Globus pallidus (tissue), 1 donor: ENCODE results near the gene EXT2.

ENCODE experiments used
- DNase-seq: peaks from one replicate; pipeline ENCODE4 v3.0.0-alpha.2; 2015; ENCODE audit warnings: low spot score

EXT2 gene

GRCh38 chr11:44095506-44096359, at the start of gene EXT2:
Gene EXT2 (plus strand): TSS chr11:44095678. CDS start chr11:44107713, 12,035 bp downstream.
- DNase-seq, result peak; percentile 83

GRCh38 chr11:44046182-44046581, 49.3 kb upstream of the EXT2 start:
- no peak for DNase-seq

DNA sequence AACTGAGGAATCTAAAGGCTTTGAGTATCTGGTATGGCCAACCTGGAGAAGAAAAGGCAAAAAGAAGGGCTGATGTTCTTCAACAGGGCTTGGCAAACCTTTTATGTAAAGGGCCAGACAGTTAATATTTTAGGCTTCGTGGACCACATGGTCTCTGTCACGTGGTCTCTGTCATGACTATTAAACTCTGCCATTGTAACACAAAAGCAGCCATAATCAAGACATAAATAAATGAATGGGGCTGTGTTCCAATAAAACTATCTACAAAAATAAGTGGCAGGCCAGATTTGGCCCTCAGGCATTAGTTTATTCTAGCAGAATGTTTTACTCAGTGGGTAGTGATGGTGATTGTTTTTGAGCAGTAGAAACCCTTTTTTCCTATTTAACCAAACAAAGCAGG, 48.2 kb upstream of the EXT2 start:
- no peak for DNase-seq

DNA sequence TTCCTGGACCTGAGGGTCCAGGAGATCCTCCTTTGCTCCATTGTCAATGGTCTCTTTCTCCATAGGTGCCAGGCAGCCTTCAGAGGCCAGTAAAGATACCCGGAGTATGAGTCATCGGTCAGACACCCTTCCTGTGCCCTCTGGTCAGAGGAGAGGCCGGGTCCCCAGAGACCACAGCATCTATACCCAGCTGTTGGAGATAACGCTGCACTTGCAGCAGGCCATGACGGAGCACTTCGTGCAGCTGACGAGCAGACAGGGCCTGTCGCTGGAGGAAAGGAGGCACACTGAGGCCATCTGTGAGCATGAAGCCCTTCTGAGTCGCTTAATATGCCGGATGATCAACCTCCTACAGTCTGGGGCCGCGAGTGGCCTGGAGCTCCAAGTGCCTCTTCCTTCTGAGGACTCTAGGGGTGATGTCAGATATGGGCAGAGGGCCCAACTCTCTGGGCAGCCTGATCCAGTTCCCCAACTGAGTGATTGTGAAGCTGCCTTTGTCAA, 47.5 kb upstream of the EXT2 start, which contains the start of gene ACCSL:
TSS of gene ACCSL (plus strand) at position 51 of the 501 bp plus-strand sequence. CDS start at position 107, 56 bp downstream.
- DNase-seq, result peak; percentile 63

DNA sequence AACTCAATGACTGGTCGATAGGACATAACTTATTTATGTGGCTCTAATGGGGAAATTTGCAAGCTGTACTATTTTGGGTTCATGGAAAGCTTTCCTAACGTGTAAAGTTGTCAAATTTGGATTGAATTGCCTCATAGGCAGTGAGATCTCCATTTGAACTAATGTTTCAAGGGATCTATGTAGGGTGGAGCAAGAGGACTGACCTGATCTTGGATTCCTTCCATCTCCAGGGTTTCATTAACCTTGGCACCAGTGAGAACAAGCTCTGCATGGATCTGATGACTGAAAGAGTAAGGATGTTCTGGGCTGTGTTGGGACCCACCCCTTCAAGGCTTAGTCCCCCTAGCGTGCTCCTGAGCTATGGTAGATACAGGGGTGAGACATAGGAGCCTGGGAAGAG, 45.6 kb upstream of the EXT2 start:
- no peak for DNase-seq

DNA sequence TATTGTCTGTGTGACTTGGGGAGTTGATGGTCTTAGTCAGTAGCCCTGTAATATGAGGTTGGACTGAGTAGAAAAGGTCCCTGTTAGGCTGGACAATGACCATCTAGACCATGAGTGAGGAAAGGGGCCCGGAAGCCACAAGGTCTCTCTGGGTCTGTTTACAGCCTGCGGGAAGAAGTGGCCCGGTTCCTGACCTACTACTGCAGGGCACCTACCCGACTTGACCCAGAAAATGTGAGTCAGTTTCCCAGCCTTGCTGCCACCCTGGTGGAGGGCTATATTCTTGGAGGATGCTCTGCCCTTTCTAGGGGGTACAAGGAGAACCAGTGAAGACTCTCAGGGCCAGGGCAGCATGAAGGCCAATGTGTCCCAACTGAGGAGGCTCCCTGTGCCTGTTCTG, 44.3 kb upstream of the EXT2 start:
- DNase-seq, result no peak

DNA sequence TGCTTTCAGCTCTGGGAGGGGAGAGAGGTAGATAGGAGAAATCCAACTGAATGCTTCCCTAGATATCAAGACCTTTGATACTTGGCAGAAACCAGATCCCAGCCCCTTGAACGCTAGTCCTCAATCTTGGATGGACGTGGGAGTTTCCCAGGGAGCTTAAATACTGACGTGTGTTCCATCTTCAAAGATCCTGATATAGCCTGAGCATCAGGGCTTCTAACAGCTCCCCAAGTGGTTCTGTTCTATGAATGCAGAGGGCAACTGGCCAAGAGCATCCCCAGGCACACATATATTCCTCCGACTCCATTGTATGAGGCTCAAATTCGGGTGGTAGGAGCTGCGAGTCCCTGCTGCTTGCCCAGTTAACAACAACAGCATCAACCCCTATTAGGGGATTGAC, 38.1 kb upstream of the EXT2 start:
- no peak for DNase-seq

DNA sequence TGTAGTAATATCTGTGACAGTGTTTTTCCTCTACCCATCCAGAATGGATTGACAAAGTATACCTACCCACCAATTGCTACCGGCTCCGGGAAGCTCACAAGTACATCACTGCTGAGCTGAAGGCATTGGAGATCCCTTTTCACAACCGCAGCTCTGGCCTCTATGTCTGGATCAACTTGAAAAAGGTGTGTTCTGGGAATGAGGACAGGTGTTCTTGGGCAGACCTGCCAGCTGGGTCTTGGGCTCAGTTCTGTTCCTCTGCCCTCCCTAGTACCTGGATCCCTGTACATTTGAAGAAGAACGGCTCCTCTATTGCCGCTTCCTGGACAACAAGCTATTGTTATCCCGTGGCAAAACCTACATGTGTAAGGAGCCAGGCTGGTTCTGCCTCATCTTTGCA, 37.2 kb upstream of the EXT2 start:
- DNase-seq, result no peak

- no peak for DNase-seq
Measured at GRCh38 chr11:44065161-44065661, 30.3 kb upstream of the EXT2 start.

DNA sequence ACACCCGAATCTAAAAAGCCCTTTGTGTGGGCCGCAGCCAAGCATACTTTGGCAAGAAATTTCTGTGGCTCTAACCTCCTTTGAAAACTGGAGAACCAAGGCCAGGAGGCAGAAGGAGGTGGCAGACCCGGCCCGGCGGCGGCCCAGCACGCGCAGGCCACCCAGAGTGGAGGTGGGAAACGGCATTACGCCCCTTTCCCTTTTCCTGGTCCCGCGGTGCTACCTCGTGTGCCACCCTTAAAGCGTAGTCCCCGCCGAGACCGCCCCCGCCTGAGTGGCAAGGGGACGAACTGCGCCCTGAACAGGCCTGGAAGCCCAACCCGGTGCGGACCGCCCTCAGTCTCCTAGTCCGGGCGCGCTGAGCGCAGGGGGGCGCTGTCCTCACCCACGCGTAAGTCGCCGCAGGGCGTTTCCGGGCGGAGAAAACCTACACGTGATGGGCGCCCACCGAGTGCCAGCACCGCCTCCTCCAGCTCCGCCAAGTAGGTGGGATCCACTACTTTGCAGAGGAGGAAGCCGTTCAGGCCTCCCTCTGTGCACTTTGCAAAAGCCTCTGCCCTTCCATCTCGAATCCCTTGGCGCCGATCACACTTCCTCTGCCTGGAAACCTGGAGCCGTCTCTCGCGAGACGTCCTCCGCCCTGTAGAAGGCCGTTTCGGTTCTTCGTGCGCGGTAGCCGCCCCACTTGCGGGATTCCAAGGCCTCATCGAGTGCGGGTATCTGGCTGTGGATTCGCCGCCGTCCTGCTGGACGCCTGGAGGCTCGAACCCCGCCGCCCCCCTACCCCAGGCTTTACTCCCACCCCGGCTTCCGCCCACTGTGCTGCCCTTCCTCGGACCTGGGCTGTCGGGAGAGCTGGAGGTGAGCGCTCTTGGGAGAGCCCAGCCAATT, 29.4 kb upstream of the EXT2 start, which contains the start of gene ACCS:
TSS of gene ACCS (plus strand) at position 430 of the 891 bp plus-strand sequence. CDS start 1,358 bp downstream, outside the sequence.
- peak; percentile 87 for DNase-seq

DNA sequence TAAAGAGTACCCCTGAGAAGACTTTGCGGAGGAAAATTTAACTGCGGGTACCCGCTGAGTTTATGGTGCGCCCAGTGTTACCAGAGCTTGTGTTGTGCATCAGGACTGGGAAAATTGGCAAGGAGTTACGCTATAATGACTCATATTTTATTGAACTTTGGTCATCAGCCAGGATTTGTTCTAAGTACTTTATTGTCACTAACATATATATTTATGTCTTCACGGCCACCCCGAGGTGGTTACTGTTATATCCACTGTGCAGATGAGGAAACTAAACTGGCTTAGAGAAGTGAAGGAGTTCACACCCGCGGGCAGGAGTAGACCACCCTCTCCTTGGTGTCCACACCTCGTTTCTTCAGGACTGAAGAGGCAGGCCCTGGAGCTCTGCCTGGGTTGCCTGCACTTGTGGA, 28.7 kb upstream of the EXT2 start:
- no peak for DNase-seq

GRCh38 chr11:44067266-44067665, 28.2 kb upstream of the EXT2 start:
- no peak for DNase-seq

GRCh38 chr11:44068180-44068579, 27.3 kb upstream of the EXT2 start:
- DNase-seq, result no peak

- no peak for DNase-seq
Measured at GRCh38 chr11:44071157-44071556, 24.3 kb upstream of the EXT2 start.

- no peak for DNase-seq
Measured at GRCh38 chr11:44072757-44073658, 22.5 kb upstream of the EXT2 start.

DNA sequence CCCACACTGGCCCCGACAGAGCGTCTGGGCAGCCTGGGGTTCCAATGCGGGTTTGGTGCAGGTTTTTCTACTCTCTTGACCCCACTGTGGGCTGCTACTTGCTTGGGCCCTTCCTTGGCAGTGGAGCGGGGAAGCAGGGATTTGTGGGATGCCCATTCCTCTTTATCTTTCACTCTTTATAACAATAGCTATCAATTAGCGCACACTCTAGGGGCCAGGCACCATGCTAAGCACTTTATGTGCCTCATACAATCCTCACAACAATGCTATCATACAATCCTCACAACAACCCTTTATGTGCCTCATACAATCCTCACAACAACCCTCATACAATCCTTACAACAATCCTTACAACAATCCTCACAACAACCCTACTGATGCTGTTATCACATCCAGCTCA, 16.7 kb upstream of the EXT2 start:
- no peak for DNase-seq

DNA sequence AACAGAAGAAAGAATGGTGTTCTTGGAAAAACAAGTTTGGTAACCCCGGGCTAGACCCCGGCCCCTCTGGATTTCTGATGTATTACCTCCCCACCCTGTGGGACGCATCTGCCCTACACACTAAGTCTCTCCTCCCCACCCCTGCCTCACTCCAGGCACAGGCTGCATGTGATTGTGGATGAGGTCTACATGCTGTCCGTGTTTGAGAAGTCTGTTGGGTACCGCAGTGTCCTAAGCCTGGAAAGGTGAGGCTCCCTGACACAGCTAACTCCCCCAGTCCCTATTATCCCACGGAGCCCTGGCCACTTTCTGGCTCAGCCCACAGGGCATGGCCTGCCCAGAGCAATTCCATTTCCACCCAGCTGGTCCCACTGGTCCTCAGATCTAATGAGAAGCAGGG, 16.1 kb upstream of the EXT2 start:
- no peak for DNase-seq

DNA sequence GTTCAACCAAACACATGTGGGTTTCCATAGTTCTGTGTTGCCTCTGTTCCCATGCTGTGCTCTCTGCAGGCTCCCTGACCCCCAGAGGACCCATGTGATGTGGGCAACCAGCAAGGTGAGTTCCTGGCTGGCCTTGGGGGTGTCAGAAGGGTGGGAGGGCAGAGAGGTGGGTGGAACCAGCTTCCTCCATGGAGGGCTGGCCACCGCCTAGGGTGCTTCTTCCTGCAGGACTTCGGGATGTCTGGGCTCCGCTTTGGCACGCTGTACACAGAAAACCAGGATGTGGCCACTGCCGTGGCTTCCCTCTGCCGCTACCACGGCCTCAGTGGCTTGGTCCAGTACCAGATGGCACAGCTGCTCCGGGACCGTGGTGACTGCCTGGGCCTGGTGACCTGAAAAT, 14.5 kb upstream of the EXT2 start:
- DNase-seq, result no peak

DNA sequence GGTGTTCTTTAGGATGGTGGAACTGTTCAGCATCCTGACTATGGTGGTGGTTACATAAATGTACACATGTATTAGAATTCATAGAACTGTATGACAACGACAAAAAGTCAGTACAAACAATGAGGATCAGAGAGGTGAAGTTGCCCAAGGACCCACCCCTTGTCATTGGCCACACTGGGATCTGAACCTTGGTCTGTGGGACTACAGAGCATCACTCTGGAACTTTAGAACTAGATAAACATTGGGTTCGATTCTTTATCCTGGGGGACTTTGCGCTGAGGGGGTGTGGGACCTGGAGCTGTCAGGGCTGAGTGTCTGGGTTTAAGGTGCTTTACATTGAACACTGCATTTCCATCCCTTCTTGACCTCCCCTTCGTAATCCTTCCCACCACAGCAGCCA, 12.8 kb upstream of the EXT2 start:
- DNase-seq, result no peak

- DNase-seq, result no peak
Measured at GRCh38 chr11:44083433-44083832, 12.0 kb upstream of the EXT2 start.

DNA sequence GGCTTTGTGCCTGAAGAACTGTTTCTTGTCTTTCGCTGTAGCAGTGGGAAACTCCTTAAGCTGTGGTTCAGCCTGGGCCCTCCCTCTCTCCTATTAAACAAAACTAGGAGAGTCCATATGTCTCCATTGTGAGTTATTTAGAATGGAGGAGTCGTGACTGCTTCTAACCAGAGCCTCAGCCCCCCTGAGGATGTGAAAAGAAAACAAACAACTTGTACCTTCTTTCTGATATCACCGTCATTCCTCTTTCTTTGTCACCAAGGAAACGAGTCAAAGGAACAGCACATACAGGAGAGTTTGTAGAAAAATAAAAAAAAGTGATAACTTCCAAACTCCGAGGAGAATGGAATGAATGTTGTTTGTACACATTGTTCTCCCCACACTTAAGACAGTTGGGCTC, 11.6 kb upstream of the EXT2 start:
- no peak for DNase-seq
